Measurements from ENCODE around the gene DHX30. TPM values are rescaled to one million over a fixed set of nuclear protein-coding genes. Genes with fewer than 3 reads are reported as not detected.

The DHX30 gene
- total RNA-seq, 1 experiment from 2014 or later, result 65.1 TPM

DNA sequence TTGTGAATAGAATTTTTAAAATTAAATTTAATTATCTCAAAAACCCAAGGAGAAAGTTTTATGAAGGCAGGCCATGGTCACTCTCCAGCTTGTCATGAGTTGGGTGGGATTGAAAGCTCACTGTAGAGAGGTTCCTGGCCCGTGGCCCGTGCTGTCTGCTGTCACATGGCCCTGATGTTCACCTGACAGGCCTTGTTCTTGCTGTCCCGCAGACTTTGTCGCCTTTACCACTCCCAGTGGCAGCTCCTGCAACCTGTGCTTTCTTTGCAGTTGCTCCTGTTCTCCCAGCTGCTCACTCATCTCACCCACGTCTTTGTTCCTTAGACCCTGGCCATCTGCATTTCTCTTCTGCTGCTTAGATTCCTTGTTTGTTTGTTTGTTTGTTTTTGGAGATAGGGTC is 35.6 kb downstream of the DHX30 start:
- in situ Hi-C loops (cut with HindIII; ENCODE audit: low pct_unique_long_range_greater_than_20kb, low sequenced_read_pairs), result no loop called here
- Histone ChIP-seq H3K4me3 (ENCODE audit: low read depth in 2 of 2, low read length in 2 of 2) (no peak overlapping the region), H3K4me1 (ENCODE audit: control insufficient read depth, insufficient read depth, low read length) (no peaks in the 10 kb centered on the region), H3K27ac (ENCODE audit: low read length) (no peak overlapping the region), H3K9me3 (ENCODE audit: control insufficient read depth, insufficient read depth, low read depth, low read length) (no peaks in the 10 kb centered on the region), H3K27me3 (ENCODE audit: control insufficient read depth, insufficient read depth, low read length) (no peaks in the 10 kb centered on the region), H3K36me3 (ENCODE audit: control insufficient read depth, insufficient read depth, low read length) (peaks cover 3% of the 10 kb centered on the region; the same call in 1 of the 2 replicates)
- TF ChIP-seq SIN3A (IDR thresholded peaks at IDR 0.05; ENCODE audit: borderline replicate concordance, insufficient read depth, low read depth, low read length) (no peak), POLR2AphosphoS5 (IDR thresholded peaks at IDR 0.05; ENCODE audit: low read depth, low read length) (no peak), TCF7L2 (IDR thresholded peaks at IDR 0.05; ENCODE audit: low read depth, low read length) (no peak)
- TF ChIP-seq, protein P1, sequence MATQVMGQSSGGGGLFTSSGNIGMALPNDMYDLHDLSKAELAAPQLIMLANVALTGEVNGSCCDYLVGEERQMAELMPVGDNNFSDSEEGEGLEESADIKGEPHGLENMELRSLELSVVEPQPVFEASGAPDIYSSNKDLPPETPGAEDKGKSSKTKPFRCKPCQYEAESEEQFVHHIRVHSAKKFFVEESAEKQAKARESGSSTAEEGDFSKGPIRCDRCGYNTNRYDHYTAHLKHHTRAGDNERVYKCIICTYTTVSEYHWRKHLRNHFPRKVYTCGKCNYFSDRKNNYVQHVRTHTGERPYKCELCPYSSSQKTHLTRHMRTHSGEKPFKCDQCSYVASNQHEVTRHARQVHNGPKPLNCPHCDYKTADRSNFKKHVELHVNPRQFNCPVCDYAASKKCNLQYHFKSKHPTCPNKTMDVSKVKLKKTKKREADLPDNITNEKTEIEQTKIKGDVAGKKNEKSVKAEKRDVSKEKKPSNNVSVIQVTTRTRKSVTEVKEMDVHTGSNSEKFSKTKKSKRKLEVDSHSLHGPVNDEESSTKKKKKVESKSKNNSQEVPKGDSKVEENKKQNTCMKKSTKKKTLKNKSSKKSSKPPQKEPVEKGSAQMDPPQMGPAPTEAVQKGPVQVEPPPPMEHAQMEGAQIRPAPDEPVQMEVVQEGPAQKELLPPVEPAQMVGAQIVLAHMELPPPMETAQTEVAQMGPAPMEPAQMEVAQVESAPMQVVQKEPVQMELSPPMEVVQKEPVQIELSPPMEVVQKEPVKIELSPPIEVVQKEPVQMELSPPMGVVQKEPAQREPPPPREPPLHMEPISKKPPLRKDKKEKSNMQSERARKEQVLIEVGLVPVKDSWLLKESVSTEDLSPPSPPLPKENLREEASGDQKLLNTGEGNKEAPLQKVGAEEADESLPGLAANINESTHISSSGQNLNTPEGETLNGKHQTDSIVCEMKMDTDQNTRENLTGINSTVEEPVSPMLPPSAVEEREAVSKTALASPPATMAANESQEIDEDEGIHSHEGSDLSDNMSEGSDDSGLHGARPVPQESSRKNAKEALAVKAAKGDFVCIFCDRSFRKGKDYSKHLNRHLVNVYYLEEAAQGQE (IDR thresholded peaks at IDR 0.05; ENCODE audit: insufficient read depth in 1 of 2, low read depth in 2 of 2, low read length in 1 of 2), result no peak
- TF ChIP-seq, protein P2, sequence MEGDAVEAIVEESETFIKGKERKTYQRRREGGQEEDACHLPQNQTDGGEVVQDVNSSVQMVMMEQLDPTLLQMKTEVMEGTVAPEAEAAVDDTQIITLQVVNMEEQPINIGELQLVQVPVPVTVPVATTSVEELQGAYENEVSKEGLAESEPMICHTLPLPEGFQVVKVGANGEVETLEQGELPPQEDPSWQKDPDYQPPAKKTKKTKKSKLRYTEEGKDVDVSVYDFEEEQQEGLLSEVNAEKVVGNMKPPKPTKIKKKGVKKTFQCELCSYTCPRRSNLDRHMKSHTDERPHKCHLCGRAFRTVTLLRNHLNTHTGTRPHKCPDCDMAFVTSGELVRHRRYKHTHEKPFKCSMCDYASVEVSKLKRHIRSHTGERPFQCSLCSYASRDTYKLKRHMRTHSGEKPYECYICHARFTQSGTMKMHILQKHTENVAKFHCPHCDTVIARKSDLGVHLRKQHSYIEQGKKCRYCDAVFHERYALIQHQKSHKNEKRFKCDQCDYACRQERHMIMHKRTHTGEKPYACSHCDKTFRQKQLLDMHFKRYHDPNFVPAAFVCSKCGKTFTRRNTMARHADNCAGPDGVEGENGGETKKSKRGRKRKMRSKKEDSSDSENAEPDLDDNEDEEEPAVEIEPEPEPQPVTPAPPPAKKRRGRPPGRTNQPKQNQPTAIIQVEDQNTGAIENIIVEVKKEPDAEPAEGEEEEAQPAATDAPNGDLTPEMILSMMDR (IDR thresholded peaks at IDR 0.05), result no peak
- ChIA-PET CTCF (interaction anchor here (0.5 to 0.7 kb wide), 4 partner anchors 38 to 312 kb away, joined by 3 to 9 read pairs (median 6); no protein-coding TSS in a partner anchor), POLR2A (no interaction called here)
- DNase-seq (ENCODE audit: low read depth, low spot score) (no peak), ATAC-seq (no peak)
- BruUV-seq (replicated peaks), result no TSS peak
- intact Hi-C loops (cut with micrococcal nuclease; ENCODE audit: unreplicated experiment), result no loop called here

DNA sequence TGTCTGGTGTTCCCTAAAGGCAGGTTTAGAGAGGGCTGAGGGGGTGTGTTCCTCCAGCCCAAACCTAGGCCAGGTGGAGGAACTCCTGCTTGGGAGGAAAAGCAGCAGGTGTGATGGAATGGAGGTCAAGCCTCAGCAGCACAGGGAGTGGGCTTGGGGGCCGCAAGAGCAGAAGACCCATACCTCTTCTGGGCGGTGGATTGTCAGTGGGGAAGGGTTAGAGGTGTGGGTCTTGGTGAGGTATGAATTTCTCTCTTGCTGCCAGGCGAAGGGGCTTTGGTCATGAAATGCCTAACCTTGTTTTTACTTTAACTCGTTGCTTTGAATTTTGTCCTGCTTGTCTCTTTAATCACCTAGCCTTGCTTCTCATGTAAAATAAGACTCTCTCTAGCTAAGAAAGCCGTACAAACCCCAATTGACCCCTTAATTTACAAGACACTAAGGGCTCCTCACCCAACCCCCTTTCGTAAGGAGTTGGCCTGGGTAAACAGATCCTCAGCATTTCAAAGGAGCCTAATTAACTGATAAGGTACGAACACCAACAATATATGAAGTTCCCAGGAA is 38.9 kb downstream of the DHX30 start:
- no peaks in the 10 kb centered on the region for H3K27me3 ChIP-seq (ENCODE audit: control insufficient read depth, insufficient read depth, low read length)
- intact Hi-C loops (cut with micrococcal nuclease; ENCODE audit: unreplicated experiment), result no loop called here
- ChIA-PET CTCF (no interaction called here), POLR2A (no interaction called here)
- BruUV-seq (replicated peaks), result TSS peak; percentile 9
- no peaks in the 10 kb centered on the region for H3K4me1 ChIP-seq (ENCODE audit: control insufficient read depth, insufficient read depth, low read length)
- no peaks in the 10 kb centered on the region for H3K9me3 ChIP-seq (ENCODE audit: control insufficient read depth, insufficient read depth, low read depth, low read length)
- in situ Hi-C loops (cut with HindIII; ENCODE audit: low pct_unique_long_range_greater_than_20kb, low sequenced_read_pairs), result no loop called here
- H3K36me3 ChIP-seq (ENCODE audit: control insufficient read depth, insufficient read depth, low read length), result peaks cover 4% of the 10 kb centered on the region; the same call in 1 of the 2 replicates
- TF ChIP-seq POLR2AphosphoS5 (IDR thresholded peaks at IDR 0.05; ENCODE audit: low read depth, low read length) (no peak), SIN3A (IDR thresholded peaks at IDR 0.05; ENCODE audit: borderline replicate concordance, insufficient read depth, low read depth, low read length) (no peak), TCF7L2 (IDR thresholded peaks at IDR 0.05; ENCODE audit: low read depth, low read length) (no peak)
- TF ChIP-seq, protein P1 (IDR thresholded peaks at IDR 0.05; ENCODE audit: insufficient read depth in 1 of 2, low read depth in 2 of 2, low read length in 1 of 2), result no peak
- TF ChIP-seq, protein P2 (IDR thresholded peaks at IDR 0.05), result no peak
- ATAC-seq (no peak), DNase-seq (ENCODE audit: low read depth, low spot score) (no peak)
- H3K27ac ChIP-seq (ENCODE audit: low read length), result no peak overlapping the region
- no peak overlapping the region for H3K4me3 ChIP-seq (ENCODE audit: low read depth in 2 of 2, low read length in 2 of 2)
